NCI-H446 treated with DMSO at 0.1 percent for 48 hours (cell line): ENCODE measurements around the gene NRXN2.
"Not testable (repeated sequence)": the region's sequence is repeated elsewhere in the genome, so short reads cannot be mapped to it uniquely, and the experiment has no call there.

Experiments used
- DNase-seq: peaks from one replicate; lab custom pipeline; 2025; lab: John Stamatoyannopoulos, UW

NRXN2 gene

DNA sequence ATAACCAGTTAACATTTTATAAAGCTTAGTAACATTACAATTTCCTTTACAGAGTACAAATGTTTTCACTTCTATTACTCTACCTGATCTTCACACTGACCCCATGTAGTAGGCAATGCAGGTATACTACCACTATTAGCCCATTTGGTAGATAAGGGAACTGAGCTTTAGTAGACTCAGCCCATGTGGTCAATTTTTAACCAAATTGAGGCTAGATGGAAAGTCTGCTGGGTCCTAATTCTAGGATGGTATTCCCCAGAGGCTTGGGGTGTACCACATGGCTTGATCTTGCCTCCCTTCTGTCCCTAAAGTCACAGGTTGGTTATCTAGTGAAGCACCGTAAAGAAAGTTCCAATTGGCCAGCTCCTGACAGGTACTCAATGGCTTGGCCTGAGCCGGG, 48.2 kb downstream of the NRXN2 start:
- no peak for DNase-seq

DNA sequence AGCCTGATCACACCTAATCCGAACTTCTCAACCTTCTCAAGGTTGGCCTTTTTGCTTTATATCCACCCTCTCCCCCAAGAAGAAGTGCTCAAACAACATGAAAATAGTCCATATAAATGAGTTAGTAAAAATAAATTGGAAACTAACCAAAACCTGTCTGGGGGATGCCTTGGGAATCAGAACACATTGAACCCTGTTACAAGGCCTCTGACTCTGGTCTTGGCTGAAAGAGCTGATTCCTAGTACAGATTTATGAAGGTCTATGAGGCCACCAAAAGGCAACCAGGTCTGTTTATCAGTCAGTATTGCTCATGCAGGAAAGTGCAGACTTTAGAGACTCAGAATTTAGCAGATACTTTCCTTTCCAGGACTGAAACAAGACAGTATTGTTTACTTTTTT, 49.7 kb downstream of the NRXN2 start:
- no peak for DNase-seq

DNA sequence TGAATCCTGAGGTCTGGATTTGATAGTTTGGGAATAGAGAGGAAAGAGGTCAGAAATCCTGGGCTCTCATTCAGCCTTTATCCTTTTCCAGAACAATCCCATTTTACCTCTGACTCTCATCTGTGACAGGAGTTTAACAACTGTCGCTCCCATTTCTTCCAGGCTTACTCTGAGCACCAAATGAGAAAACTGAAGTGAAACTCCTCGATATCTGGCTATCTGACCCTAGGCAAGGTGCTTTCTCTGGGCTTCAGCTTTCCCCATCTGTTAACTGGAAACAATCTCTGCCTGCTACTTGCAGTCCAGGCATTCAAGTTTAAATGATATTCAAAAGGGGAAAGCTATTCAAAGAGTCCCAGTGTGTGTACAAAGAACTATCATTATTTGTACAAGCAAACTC, 50.1 kb downstream of the NRXN2 start:
- DNase-seq, result no peak

DNA sequence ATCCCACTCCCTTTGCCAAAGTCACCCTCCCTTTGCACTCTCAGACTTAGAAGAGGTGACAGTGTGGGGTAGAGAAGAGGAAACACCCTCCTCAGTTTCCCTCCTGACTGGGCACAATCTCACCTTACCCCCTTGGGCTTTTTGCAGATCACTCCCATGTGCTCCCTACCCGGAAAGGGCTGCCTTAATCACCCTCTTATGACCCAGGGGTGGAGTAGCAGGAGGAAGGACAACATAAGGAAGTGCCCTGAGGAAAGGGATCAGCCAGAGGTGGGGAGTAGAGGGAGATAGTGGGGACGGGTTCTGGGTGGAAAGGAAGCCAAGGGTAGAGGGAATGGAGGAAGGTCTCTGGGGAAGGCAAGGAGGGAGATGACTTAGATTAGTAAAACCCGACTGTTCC, 52.0 kb downstream of the NRXN2 start:
- DNase-seq, result no peak

DNA sequence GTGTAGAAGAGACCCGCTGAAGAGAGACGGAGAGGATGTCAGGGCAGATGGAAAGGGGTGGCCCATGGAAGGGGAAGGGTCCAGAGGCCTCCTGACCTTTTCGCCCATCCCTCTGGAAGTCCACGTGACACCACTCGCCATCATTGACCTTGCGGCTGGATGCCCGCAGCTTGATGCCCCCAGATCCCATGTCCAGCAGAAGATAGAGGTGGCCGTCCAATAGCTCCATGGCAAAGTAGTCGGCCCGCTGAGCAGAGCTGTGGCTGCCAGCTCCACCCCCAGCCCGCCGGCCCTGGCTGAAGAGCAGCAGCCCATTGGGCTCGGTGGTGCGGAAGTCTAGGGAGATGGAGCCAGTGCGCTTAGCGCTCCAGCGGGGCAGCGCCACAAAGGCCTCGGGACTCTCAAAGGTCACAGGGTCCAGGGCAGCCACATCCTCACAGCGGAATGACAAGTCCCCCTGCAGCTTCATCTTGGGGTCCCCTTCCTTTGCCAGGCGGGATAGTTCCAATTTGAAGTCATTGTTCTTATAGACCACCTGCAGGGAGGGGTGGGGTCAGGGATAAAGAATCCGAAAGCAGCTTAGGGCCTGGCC, 55.7 kb downstream of the NRXN2 start:
- DNase-seq, result no peak

DNA sequence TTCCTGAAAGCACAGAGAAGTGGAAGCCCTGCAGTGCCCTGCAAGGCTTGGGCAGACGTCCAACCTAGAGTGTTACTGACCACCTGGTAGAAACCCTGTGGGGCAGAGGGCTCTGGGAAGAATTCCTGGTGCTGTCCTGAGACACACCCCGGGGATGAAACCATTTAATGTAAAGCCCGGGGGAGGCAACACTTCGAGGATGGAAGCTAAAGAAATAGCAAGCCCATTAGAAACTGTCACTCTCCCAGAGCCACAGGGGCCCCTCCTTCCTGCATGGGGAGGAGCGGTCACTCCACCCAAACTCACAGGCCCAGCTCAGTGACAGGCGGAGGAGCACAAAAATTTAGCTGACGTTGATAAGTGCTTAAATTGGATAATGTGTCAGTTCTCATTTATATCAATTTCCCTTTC, 57.6 kb downstream of the NRXN2 start:
- DNase-seq, result no peak

DNA sequence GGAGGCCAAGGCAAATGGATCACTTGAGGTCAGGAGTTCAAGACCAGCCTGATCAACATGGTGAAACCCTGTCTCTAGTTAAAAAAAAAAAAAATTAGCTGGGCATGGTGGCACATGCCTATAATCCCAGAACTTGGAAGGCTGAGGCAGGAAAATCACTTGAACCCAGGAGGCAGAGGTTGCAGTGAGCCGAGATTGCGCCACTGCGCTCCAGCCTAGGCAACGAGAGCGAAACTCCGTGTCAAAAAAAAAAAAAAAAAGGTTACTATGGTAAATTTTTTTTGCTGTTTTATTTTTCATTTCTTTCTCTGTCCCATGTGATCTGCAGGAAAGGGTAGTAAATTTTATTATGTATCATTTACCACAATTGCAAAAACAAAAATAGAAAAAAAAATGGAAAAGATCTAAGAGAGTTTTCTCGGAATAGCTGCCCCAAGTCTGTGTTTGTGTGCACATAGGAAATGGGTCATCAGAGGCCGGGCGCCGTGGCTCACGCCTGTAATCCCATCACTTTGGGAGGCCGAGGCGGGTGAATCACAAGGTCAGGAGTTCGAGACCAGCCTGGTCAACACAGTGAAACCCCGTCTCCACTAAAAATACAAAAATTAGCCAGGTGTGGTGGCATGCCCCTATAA, 58.6 kb downstream of the NRXN2 start:
- DNase-seq, result not testable (repeated sequence)

DNA sequence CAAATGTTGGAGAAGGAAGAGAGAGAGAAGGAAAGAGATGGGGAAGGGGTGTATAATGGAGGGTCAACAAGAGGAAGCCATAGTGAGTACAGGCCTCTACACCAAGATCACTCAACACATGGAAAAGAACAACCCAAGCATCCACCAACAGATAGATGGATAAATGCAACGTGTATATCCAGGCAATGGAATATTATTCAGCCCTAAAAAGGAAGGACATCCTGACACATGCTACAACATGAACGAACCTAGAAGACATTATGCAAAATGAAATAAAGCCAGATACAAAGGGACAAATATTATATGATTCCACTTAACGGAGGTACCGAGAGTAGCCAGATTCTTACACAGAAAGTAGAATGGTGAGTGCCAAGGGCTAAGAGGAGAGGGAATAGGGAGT, 59.3 kb downstream of the NRXN2 start:
- no peak for DNase-seq

DNA sequence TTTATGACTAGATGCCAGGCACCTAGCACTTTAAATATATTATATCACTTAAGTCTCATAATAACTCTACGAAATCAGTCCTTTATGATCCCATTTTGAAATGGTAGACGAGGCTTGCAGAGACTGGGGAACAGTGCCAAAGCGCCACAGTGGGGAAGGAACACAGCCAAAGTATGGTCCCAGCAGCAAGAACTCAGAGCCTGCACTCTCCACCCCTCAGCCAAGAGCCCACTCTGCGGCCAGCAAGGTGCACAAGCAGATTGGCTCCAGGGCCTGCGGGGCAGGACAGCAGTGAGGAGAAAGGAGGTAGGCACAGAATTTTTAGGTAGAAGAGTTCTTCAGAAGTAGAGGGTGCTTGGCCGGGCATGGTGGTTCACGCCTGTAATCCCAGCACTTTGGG, 61.4 kb downstream of the NRXN2 start:
- DNase-seq, result no peak

DNA sequence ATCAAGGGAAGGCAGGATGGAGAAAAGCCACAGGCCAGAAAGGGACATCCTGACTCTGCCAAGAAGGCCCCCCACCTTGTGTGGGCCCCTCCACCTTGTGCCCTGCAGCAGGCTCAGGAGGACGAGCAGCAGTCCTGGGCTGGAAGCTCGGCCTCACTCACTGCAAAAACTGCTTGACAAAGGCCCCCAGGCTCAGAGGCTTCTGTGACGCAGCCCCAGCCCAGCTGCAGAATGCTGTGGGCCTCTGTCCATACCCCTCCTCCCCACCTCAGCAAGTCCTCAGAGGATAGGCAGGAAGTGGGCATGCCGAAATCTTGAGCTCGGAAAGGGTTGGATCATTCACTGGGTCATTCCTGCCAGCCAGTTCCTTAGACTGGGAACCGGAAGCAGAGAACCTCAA, 61.9 kb downstream of the NRXN2 start:
- peak; percentile 11 for DNase-seq

DNA sequence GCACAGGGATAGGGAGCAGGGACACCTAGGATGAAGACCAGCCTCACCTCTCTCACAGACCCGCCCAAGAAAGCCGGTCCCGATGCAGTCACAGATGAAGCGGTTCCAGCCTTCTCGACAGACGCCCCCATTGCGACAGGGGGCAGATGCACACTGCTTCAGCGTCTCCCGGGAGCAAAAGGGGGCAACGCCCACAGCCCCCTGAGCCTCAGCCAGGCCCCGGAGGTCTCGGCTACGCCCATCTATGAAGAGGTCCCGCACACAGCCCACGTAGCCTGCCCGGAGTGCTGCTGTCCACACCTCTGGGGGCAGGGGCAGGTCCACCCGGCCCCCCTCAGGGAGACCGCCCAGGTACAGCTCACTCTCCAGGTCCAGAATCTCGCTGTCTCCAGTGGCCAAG, 62.3 kb downstream of the NRXN2 start:
- no peak for DNase-seq

DNA sequence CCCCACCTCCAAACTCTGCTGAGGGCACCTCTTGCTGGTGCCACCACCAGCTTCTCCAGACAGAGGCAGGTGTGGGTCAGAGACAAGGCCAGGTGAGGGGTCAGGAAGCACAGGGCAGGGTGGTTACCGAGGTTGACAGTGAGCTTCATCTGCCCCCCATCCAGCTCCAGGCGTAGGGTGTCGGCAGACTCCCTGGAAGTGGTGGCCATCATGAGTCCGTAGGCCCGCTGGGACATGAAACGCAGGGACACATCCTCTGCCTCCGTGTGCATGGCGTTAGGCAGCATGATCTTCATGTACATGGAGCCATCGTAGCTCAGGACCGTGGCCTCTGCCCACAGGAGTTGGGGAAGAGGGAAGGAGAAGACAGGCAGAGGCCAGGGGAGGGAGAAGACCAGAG, 62.8 kb downstream of the NRXN2 start:
- no peak for DNase-seq

DNA sequence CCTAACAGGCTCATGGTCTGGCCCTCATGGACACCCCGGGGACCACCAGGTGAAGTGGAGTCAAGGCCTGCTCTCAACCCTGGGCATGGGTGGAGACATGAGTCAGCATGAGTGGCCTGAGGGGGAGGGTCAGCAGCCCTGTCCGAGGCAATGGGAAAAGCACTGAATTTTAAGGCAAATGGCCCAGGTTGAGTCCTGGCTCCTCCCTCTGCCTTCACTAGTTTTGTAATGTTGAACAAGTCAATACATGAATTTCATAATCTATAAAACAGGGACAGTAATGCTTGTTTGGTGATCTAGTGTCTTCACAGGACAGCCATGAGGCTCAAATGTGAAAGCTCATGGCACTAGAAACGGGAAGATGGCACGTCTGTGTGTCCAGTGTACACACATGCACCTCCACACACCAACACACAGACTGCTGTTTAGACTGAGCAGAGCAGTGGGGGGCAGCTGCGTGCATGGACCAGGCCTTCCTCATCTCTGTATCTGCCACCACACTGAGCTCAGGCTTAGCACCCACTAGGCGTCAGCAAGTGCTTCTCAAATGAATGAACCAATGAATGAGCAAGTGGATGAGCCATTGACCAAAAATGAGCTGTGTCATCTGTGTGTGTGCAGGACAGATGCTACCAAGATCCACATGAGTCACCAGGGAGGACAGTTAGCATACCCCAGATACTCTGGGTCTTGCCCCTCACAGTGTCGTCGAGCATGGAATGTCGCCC, 63.4 kb downstream of the NRXN2 start:
- DNase-seq, result no peak

DNA sequence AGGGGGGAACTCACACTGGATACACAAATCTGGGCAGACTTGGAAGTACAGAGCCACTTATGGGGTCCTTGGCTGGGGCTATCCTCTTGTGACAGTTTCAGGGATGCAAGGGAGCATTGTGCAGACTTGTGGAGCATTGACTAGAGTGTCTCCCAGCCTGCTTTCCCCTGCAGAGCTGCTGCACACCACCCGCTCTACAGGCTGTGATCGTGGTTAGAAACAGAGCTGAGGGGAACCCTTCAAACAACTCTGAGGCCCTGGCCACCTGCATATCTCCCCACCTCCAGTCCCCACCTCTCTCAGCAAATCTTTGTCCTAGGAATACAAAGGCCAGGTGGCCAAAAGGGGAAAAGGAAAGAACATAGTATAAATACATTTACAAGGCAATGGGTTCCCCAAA, 64.7 kb downstream of the NRXN2 start:
- no peak for DNase-seq

DNA sequence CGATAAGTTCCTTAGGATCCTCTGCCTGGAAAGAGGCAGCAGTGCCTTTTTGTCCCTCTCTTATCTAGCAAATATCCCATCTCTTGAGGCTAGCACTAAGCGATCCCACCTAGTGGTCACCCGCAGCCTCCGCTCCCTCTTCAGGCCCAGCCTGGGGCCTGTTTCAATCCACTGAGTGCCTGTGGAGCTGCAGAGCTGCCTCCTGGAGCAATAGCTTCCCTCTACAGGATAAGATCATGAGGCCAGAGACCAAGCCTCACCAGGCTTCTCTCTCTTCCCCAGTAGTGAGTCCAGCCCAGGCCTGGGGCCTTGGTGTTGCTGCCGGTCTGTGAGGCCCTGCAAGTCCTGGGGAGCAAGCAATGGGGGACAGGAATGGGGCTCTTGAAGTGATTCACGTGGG, 66.1 kb downstream of the NRXN2 start:
- no peak for DNase-seq

DNA sequence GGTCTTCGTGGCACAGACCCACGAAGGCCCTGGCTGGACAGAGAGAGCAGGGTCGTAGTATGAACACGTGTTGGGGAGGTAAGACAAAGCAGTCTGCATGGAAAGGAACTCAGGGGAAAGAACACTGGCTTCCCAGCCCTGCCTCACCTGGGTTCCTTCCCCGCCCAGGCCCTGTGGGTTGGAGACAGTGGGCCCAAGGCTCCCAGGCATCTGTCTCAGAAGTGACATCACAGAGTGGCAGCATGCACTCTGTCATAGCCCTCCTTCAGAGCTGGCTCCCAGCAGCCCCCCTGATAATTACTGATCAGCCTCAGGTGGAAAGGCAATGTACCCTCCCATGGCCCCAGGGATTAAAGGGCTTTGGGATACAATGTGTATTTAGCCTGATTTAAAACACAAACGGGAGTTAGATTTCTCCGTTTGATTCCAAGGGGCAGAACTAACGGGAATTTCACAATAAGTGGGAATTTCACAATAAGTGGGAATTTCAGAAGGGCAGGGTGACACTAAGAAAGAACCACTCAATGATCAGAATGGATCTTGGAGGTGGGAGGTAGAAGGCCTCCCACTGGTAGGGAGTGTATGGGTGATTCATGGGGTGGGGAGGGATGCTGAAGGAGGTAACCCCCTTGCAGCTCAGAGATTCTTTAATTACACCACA, 66.9 kb downstream of the NRXN2 start:
- no peak for DNase-seq

DNA sequence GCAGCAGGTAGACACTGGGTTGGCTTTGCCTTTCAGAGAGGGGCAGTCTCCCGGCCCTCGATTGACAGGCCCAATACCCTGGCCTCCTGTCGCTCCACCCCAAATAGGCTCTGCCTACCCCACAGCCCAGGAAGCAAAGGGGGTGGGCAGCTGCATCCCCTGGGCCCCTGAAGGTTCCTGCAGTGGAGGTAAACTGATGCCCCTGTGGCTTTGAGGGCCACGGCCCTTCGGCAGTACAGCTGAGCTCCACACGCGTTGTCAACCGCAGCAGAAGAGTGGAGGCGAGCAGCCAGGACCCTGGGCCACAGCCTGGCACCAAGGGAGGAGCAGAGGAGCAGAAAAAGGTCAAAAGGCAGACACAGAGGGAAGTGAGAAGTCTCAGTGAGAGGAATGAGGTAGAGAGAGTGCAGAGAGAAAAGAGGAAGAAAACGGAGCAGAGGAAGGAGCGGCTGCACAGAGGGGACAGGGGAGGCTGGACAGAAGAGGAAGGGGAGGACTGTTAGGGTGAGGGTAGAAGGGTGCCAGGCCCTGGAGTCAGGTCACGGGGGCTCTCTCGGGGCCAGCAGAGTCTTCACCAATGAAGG, 67.9 kb downstream of the NRXN2 start:
- no peak for DNase-seq

DNA sequence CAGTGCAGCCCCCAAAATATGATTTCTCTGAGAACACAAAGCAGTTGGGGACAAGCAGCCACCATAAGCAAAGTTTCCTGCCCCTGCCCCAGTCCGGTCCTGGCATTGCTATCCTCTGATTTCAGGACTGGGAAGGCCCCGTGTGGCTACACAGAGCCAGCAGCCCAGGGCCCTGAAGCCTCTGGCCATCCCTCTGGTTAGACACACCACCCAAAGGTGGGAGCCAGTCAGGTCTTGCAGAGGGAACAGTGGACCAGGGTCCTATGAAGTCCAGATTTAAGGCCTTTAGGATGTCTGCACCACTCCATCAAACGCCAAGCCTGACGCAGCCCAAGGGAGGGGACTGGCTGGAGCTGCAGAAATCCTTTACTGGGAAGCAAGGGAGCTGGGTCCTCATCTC, 68.6 kb downstream of the NRXN2 start:
- no peak for DNase-seq

DNA sequence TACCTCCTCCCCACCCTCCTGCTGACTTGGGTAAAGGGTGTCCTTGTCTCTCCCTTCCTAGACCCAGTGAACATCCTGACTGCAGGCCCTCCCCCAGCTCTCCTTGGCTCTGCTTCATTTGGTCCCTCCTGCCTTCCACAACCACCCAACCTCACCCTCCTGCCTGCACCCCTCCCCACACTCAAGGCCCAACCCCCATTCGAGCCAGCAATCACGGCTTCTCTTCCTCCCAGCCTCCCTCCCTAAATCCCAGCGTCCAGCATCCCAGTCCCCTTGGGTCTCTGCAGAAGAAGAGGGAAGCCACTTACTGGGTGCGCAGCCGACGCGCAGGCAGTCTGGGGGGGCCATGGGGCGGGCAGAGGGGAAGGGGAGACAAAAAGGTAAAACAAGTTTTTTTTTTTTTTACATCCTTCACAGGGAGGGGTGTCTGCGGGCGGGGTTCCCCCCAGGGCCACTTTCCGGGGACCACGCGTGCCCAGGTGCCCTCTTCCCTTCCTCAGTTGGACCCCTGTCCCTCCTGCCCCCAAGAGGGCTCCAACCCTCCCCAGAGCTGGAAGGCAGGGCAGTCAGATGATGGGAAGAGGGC, 69.5 kb downstream of the NRXN2 start:
- DNase-seq, result no peak

DNA sequence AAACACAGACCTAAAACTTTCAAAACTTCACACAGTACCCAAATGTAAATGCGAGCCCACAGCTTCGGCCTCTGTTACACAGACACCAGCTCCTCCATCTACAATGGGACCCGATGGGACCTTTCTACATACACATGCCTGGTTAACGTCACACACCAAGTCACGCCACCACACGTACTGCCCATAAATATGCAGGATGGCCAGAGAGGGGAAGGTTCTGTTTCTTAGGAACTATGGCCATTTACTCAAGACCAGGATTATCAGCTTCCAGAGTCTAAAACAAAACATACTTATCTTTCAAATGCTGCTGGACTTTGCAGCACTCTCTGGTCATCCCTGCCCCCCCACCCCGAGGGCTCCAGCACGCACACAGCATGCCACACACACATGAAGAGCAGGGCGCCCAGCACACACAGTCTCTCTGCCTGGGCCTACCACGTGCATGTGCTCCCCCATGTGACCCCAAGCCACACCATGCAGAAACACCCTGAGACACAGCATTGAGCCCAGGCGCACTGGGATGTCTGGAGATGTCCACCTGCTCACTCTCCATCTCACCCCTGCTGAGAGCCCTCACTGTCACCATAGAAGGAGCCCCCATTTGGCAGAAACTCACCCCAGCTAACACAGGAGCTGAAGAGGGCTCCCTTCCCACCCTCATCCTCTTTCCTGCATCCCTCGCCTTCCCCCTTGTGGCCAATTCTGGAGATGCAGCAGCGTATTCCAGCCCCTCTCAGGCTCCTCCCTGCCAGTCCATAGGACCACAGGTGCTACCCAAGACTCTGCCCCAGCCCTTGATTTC, 70.2 kb downstream of the NRXN2 start:
- peak; percentile 22 for DNase-seq

DNA sequence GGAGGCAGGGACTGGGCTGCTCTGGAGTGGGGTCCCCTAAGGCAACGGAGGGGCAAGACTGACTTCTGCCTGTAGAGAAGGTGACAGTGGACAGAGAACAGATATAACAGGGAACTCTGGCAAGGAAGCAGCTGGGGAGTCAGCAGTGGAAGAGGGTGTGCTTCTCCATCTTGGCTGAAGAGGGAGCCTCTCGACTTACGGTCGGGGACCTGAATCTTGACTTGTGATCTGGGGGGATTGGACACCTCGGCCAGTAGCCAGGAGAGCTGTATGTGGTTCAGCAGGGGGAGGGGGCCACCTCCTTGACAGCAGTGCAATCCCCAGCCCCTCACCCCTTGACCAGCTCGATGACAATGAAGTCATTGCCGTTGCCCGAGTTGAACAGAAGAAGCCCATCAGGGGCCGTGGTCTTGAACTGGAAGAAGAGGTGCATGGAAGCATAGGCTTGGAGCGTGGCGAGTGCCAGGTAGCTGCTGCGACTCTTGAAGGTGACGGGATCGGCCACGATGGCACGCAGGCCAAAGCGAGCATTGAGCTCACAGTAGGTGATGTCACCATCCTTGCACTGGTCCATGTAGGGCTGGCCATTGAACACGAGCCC, 72.0 kb downstream of the NRXN2 start:
- no peak for DNase-seq
